ENCODE data around the gene DBF4B.

The DBF4B gene

GRCh38 chr17:44798356-44798755, 89.9 kb downstream of the DBF4B start:
- H3K27me3 ChIP-seq (ENCODE audit: insufficient read depth, low read length, poor library complexity), result no peaks in the 10 kb centered on the region
- no peaks in the 10 kb centered on the region for H3K9me3 ChIP-seq (ENCODE audit: insufficient read depth, low read length, severe bottlenecking)
- no peak overlapping the region for H3K4me2 ChIP-seq (ENCODE audit: insufficient read depth, low read length)
- H3K9ac ChIP-seq (ENCODE audit: low read depth, low read length), result no peak overlapping the region
- no peak overlapping the region for H3K4me3 ChIP-seq (ENCODE audit: low read depth in 1 of 2, low read length in 2 of 2)
- H2AFZ ChIP-seq (ENCODE audit: low read depth, low read length), result no peak overlapping the region
- peaks cover 2% of the 10 kb centered on the region; the same call in 1 of the 2 replicates for H4K20me1 ChIP-seq (ENCODE audit: insufficient read depth, low read length)
- no peak overlapping the region for H3K27ac ChIP-seq (ENCODE audit: low read length)
- peaks cover 26% of the 10 kb centered on the region; the same call in 1 of the 2 replicates for H3K36me3 ChIP-seq (ENCODE audit: insufficient read depth, low read length)
- DNase-seq (no peak), ATAC-seq (ENCODE audit: insufficient read depth, low read depth) (no peak)
- H3K4me1 ChIP-seq (ENCODE audit: insufficient read depth, low read length), result no peaks in the 10 kb centered on the region
- TF ChIP-seq CTCF (IDR thresholded peaks at IDR 0.05; ENCODE audit: borderline replicate concordance, extremely low read depth, low read length, poor library complexity, severe bottlenecking) (no peak), EZH2 (IDR thresholded peaks at IDR 0.05; ENCODE audit: borderline replicate concordance, low read depth, low read length, severe bottlenecking) (no peak)
- peaks cover 4% of the 10 kb centered on the region; the same call in 1 of the 2 replicates for H3K79me2 ChIP-seq (ENCODE audit: insufficient read depth, low read length)

Measured in DND-41 (cell line).